GM19351 (cell line): ENCODE data around the gene CXXC1.
"Not testable (repeated sequence)": the region's sequence is repeated elsewhere in the genome, so short reads cannot be mapped to it uniquely, and the experiment has no call there.

ENCODE experiments used
- ATAC-seq: cut with Tn5 transposase; IDR thresholded peaks from one replicate; pipeline ENCODE4 v1.9.1; 2021; ENCODE audit warnings: mild to moderate bottlenecking, moderate library complexity; ENCODE audit not compliant: unreplicated experiment

The CXXC1 gene

DNA sequence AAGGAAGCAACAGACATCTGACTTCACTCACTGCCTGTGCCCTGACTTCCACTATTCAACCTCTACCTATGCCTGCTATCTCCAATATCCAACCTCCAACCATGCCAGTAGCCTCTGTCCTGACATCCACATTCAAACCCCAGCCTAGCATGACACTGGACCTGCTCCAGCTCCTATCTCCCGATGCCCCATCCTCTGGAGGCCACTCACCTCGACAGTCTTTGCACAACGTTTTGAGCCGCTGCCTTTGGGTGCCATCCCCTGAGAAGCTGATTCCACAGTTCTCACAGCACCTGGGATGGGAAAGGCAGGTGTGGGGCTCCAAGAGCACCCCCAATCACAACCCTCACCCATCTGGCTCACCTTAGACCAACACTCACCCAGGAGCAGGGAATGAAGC lies 11.0 kb downstream of the CXXC1 start:
- no peak for ATAC-seq

DNA sequence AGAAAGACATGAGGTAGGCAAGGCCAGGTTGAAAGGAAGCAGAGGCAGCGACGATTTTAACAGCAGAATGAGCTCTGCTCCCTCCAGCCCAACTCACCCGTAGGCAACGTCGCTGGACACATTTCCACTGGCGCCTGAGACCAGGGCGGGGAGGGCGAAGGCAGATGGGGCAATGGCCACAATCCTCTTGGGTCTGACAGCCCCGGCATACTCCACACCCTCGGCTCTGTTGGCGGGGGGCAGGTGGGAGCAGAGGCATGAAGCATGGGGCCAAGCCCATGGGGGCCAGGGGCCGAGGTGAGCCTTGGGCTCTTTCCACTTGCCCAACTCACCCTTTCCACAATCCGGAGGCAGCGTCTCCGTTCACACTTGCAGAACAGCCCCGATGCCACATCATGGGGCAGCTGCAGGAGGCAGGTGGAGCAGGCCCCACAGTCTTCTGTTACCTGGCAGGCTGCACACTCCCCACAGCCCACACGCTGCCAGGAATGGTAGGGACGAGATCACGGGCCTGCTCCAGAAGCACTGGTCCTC lies 11.9 kb downstream of the CXXC1 start:
- no peak for ATAC-seq

DNA sequence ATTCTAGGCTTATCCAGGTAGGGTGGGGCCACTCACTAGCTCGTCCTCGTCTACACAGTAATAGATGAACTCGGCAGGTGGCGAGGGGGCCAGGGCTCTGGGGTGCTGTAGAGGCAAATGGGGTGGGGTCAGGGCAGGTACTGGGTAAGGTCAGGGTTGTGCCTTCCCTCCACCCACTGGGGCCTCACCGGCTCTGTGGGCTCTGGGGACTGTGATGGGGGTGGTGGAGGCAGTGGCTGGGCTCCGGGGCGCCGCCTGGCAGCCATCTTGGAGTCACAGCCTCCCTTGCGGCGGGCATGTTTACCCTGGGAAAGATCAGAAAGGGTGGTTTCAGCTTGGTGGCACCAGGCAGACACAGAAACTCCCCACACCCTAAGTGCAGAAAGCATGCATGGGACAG lies 12.6 kb downstream of the CXXC1 start:
- no peak for ATAC-seq

DNA sequence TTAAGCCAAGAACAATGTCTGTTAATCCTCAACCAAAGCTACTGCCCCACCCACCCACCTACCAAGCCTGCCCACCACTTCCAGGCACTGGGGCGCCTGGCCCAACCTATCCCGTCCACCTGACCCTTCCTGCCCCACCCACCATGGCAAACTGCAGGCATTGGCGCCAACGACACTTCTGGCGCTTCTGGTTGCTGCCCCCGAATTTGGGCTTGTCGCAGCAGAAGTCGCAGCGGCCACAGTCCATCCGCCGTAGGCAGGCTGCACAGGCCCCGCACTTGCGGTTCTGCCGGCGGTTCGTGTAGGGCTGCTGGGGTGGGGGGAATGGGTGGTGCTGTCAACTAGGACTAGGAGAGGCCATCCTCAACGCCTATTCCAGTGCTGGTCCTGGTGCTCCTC lies 13.4 kb downstream of the CXXC1 start:
- ATAC-seq = no peak

DNA sequence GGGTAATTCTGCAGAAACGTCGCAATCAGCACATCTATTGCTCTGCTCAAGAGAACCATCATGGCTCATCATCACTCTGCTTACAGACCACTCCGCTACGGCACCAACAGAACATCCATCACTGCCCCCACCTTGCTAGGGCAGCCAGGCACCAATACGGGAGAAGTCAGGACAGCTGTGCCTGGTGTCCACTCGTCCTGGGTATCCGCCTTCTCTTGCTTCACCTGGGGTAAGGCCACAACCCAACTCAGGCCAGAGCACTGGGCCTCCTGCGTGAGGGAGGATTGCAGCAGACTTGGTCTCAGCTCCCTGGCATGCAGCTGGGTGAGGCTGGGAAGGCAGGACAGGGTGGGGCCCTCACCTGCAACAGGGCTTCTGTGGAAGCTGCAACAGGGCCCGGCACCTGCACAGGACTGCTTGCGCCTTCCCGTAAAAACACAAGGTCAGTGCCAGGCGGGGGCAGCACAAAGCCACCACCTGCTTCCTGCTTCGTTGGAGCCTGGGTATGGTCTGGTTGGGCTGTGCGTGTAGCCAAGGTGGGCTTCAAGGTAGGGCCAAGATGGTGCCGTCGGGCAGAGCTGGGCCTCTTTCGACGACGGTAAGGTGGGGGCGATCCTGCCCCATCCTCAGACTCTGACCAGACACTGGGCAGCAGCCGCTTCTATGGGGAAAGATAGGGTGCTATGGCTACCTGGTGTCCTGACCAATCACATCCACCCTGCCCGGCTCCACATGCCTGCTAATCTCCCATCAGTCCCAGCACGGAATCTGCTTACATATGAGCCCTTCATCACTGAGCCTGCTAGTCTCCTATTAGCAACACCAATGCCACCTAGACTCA lies 14.1 kb downstream of the CXXC1 start:
- no peak for ATAC-seq

DNA sequence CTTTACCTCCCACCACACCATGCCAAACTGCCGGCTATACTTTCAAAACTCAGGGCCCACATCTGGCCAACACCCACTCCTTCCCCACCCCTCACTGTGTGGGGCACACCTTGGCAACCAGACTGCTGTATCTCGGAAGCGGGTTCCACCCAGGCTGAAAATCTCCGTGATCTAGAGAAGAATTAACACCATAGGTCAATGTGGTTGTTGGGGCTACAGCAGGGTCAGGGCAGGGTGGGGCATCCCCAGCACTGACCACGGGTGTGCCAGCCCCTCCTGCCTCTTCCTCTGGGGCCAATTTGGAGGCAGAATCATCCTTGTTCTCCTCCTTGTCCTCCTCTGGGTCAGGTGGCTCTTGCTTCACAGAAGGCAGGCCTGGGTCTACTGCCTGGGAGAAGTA lies 14.9 kb downstream of the CXXC1 start:
- ATAC-seq = no peak

DNA sequence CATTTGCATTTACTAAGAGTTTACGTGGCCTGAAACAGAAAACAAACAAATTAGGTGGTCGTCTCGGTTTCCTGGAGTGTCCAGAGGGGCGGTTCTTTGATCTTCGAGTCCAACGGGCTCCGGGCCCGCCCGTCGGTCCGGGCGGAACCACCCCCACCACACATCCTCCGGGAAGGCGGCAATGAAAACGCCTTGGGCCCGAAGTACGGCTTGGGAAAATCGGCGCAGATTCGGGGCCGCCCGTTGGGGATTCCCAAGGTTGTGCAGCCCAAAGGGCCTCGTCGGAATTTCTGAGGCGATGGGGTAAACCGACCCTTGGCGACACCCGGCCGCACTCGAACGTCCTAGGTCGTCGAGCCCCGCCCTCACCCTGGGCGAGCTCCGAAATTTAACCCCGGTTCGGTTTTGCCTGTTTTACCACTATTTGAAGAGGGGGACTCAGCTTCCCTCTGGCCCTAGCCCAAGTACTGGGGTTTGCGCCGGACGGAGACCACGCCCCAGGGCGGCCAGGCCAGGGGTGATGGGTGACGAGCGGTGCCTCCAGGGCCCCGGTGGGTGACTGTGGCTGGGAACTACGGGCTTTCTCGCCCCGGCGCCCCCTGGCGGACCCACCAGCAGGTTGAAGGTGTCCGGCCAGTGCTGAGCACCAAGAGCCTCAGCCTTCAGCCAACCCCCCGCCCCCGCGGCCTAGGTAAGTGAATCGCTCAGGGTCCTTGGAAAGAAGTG lies 19.3 kb downstream of the CXXC1 start:
- ATAC-seq = peak; percentile 69

DNA sequence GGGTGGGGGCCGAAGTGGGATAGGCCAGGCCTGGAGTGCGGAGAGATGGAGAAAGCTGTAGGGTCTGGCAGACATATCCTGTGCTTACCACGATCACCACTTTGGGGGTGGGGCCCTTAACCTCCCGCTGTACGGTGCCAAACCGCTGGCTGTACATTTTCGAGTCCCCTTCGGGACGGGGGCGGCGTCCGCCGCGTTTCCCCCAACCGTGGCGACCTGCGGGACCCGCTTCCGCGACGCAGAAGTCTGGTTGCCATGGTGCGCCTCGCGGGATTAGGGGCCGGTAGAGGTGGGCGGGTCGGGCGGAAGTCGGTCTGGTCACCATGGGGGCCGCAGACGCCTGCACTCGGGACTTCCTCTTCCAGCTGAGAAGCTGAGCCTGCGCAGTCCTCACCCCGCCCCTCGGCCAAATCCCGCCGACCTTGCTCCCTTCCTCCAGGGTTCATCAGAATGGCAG lies 21.2 kb downstream of the CXXC1 start, which contains the start of gene CFAP53:
TSS of gene CFAP53 (minus strand) at position 248 of the 457 bp plus-strand sequence. CDS start at position 157, 91 bp downstream.
- ATAC-seq = peak; percentile 78

DNA sequence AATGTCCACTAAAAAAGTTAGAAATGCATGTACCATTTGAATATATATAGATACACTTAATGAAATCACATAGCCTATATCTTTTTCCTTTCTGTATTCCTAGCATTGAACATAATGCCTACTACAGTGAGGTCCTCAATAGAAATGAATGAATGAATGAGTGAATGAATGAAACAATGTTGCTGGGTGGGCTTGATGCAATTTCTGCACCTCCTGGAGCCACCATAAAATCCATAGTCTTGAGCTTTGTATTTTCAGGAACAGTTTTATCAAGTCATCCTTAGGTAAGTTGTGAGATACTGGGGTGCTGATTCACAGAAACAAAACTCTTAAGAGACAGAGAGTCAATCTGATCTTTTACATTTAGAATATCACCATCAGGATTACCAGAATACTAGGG lies 24.5 kb downstream of the CXXC1 start:
- no peak for ATAC-seq

DNA sequence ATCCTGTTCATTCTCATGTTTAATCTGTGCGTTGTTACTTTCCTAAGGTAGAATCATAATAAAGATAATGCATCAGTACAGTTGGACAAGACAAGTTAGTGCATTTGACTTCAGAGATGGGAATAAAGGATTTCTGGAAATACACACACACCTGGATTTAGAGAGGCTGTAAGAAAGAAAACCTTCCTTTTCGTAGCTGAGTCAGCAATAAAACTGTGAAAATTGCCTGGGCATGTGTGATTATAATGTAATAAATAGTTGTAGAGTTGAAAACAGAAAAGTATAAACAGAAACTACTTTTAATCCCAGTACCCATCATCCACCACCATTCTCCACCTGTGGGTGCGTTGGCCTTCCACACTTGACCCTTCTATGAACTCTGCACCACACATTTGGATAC lies 36.6 kb downstream of the CXXC1 start:
- ATAC-seq = no peak

DNA sequence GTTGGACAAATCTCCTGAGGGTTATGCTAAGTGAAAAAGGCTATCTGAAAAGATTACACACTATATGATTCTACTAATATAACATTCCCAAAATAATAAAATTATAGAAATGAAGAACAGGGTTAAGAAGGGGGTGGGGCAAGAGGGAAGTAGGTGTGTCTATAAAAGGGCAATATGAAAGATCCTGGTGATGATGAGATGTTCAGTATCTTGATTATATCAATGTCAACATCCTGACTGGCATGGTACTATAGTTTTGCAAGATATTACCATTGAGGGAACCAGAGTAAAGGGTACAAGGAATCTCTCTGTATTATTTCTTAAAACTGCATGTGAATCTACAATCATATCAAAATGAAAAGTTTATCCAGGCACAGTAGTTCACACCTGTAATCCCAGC lies 37.9 kb downstream of the CXXC1 start:
- ATAC-seq = no peak

DNA sequence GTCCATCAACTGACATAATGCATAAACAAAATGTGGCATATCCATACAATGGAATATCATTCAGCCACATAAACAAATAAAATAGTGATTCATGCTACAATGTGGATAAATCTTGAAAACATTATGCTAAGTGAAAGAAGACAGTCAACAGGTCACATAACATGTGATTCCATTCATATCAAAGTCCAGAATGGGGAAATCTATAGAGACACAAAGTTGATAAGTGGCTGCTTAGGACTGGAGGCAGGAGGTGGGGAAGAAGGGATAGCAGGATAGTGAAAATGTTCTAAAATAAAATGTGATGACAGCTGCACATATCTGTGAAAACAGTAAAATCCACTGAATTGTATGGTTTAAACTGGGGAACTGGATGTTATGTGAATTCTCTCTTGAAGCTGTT lies 39.9 kb downstream of the CXXC1 start:
- no peak for ATAC-seq

DNA sequence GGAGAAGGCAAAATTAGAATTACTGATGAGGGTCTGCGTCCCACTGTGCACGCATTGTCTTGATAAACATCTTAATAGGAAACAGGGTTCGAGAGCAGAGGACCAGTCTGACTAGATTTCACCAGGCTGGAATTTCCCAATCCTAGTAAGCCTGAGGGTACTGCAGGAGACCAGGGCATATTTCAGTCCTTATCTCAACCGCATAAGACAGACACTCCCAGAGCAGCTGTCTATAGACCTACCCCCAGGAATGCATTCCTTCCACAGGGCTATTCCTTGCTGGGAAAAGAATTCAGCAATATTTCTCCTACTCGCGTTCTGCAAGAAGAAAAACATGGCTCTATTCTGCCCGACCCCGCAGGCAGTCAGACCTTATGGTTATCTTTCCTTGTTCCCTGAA lies 45.7 kb downstream of the CXXC1 start:
- ATAC-seq = not testable (repeated sequence)

DNA sequence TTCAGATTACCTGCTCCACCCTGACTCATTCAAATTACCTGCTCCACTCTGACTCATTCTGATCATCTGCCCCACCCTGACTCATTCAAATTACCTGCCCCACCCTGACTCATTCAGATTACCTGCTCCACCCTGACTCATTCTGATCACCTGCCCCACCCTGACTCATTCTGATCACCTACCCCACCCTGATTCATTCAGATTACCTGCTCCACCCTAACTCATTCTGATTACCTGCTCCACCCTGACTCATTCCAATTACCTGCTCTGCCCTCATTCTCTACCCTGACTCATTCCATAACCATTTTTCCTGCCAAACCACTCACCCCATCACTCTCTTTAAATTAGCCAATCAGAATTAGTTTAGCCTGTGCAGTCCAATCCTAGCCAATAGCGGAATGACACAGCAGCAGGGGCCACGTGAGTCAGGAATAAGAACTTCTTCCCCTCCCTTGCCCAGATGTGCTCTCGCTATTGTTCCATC lies 47.4 kb downstream of the CXXC1 start:
- ATAC-seq = no peak

DNA sequence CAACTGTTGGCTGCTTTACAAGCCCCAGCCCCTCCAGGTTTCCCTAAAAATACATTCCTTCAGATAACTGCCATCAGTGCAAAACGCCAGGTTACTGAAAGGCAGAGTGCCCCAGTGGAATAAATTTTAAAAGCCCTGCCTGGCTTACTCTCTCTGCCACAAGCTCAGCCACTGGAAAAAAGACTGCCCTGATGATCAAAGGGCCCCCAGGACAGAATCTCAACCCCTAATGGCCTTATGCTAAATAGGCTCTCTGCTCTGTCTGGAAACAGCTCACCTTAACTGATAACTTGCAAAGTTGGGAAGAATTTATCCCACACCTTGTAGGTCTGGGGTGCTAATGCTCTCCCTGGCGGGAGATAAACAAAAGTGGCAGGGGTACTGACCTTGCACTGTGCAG lies 55.1 kb downstream of the CXXC1 start:
- no peak for ATAC-seq
